Vagina (tissue), 2 donors: ENCODE measurements around the gene ZDHHC18.
"Not testable (repeated sequence)": the region's sequence is repeated elsewhere in the genome, so short reads cannot be mapped to it uniquely, and the experiment has no call there.

Experiments
- POLR2A ChIP-seq, 2 donors: fragments of 450-650 bp; IDR thresholded peaks; one replicate each; pipeline ENCODE4 v1.6.1; 2017; ENCODE audit warnings: antibody characterized with exemption in 2 of 2, mild to moderate bottlenecking in 2 of 2, moderate library complexity in 2 of 2
- TF ChIP-seq, protein P1 (sequence below), 3 experiments: fragments of 450-650 bp in 2 of 3; fragments of 200-600 bp in 1 of 3; sonication (generic) in 1 of 3; IDR thresholded peaks; one replicate each; pipeline ENCODE4 v1.5.1; 2017 to 2019; ENCODE audit warnings: antibody characterized with exemption in 3 of 3, mild to moderate bottlenecking in 2 of 3, moderate library complexity in 2 of 3

DNA sequence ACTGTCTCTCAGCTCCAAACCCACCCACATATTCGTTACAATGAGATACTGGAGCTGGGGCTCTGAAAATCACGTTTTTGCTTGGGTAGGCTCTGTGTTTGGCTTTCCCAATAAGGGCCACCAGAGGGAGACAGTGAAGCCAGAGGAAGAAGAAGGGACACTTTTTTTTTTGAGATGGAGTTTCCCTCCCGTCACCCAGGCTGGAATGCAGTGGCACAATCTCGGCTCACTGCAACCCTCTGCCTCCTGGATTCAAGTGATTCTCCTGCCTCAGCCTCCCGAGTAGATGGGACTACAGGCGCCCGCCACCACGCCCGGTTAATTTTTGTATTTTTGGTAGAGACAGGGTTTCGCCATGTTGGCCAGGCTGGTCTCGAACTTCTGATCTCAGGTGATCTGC is 16.4 kb upstream of the ZDHHC18 start:
- TF ChIP-seq, protein P1, sequence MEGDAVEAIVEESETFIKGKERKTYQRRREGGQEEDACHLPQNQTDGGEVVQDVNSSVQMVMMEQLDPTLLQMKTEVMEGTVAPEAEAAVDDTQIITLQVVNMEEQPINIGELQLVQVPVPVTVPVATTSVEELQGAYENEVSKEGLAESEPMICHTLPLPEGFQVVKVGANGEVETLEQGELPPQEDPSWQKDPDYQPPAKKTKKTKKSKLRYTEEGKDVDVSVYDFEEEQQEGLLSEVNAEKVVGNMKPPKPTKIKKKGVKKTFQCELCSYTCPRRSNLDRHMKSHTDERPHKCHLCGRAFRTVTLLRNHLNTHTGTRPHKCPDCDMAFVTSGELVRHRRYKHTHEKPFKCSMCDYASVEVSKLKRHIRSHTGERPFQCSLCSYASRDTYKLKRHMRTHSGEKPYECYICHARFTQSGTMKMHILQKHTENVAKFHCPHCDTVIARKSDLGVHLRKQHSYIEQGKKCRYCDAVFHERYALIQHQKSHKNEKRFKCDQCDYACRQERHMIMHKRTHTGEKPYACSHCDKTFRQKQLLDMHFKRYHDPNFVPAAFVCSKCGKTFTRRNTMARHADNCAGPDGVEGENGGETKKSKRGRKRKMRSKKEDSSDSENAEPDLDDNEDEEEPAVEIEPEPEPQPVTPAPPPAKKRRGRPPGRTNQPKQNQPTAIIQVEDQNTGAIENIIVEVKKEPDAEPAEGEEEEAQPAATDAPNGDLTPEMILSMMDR (IDR thresholded peaks at IDR 0.05) = peak in 2 of 3 experiments; percentile 24 to 61
- not testable (repeated sequence) for TF ChIP-seq POLR2A (IDR thresholded peaks at IDR 0.05)
